Measurements from ENCODE around the gene LCN12. TPM values are rescaled to one million over a fixed set of nuclear protein-coding genes. Genes with fewer than 3 reads are reported as not detected.

The LCN12 gene
- total RNA-seq, 1 experiment from 2014 or later = 2.1 TPM

DNA sequence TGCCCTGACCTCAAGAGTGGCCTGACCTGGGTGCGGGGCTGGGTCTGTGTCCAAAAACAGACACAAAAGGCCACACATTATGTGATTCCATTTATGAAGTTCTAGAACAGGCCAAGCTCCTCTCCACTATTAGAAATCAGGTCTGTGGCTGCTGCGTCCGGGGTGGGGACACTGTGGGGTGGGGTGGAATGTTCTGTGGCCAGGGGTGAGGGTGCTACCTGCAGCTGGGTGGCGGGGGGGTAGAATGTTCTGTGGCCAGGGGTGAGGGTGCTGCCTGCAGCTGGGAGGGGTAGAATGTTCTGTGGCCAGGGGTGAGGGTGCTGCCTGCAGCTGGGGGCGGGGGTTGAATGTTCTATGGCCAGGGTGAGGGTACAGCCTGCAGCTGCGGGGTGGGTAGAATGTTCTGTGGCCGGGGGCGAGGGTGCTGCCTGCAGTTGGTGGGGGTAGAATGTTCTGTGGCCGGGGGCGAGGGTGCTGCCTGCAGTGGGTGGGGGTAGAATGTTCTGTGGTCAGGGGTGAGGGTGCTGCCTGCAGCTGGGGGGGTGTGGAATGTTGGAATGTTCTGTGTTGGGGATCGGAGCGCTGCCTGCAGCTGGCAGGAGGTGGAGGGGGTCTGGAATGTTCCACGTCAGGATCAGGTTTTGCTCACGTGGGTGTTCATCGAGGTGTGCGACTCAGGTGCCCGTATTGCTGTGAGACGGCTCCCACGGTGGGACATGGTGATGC, 8.3 kb downstream of the LCN12 start:
- H2AFZ ChIP-seq (ENCODE audit: low read length) = no peak overlapping the region
- no peaks in the 10 kb centered on the region for H3K4me1 ChIP-seq (ENCODE audit: insufficient read depth, low read length)
- H3K9ac ChIP-seq (ENCODE audit: extremely low read depth, insufficient read length, low read length) = no peak overlapping the region
- no peaks in the 10 kb centered on the region; a peak in 1 of 7 replicates for H3K36me3 Mint-ChIP-seq (ENCODE audit: insufficient read depth in 1 of 3, low read depth in 3 of 3)
- no peak overlapping the region for H2BK5ac ChIP-seq (ENCODE audit: insufficient read length, low read length)
- no peak overlapping the region for H3K18ac ChIP-seq (ENCODE audit: insufficient read length, low read depth, low read length)
- H3K79me1 ChIP-seq (ENCODE audit: insufficient read depth, low read depth, low read length, poor library complexity, severe bottlenecking) = no peaks in the 10 kb centered on the region
- H3K4me2 ChIP-seq (ENCODE audit: insufficient read depth, insufficient read length, low read length) = no peak overlapping the region
- no peak overlapping the region for H2BK120ac ChIP-seq (ENCODE audit: low read depth, low read length, poor library complexity, severe bottlenecking)
- WGBS (ENCODE audit: extremely low coverage, insufficient read length, low lambda C conversion rate) = no CpG with 5 or more reads among the region's 19 CpGs
- no peaks in the 10 kb centered on the region for H3K9me3 ChIP-seq (ENCODE audit: control insufficient read depth, low read depth, low read length)
- no peak overlapping the region for H2BK20ac ChIP-seq (ENCODE audit: low read depth, low read length, poor library complexity, severe bottlenecking)
- no peak overlapping the region for H4K91ac ChIP-seq (ENCODE audit: insufficient read length, low read depth, low read length)
- H2BK12ac ChIP-seq (ENCODE audit: insufficient read length, low read depth, low read length) = no peak overlapping the region
- no peaks in the 10 kb centered on the region for H3K79me2 ChIP-seq (ENCODE audit: insufficient read depth, low read length)
- no peak overlapping the region for H3K23ac ChIP-seq (ENCODE audit: insufficient read length, low read depth, low read length)
- peaks cover 2% of the 10 kb centered on the region for H4K20me1 ChIP-seq (ENCODE audit: control insufficient read depth, insufficient read depth, insufficient read length)
- no peak overlapping the region for H4K5ac ChIP-seq (ENCODE audit: insufficient read length, low read depth, low read length)
- no peak overlapping the region for H3K4me3 Mint-ChIP-seq
- H2BK15ac ChIP-seq (ENCODE audit: low read depth, low read length) = no peak overlapping the region
- no peak overlapping the region for H3K14ac ChIP-seq (ENCODE audit: insufficient read depth, low read length)
- DNase-seq = no peak
- H3K23me2 ChIP-seq (ENCODE audit: insufficient read length, low read depth, low read length, poor library complexity, severe bottlenecking) = no peaks in the 10 kb centered on the region
- H3K4ac ChIP-seq (ENCODE audit: low read depth, low read length) = no peak overlapping the region
- 0 out of 4 replicates have a peak, but pooled peaks cover 0 to 5% of the 10 kb centered on the region in 2 experiments for H3K4me1 Mint-ChIP-seq
- no peak overlapping the region for H2AK5ac ChIP-seq (ENCODE audit: insufficient read length, low read length)
- peaks cover 6% of the 10 kb centered on the region in 2 experiments; a peak in 4 of 5 replicates for H3K9me3 Mint-ChIP-seq
- no peak overlapping the region for H3K27ac Mint-ChIP-seq
- H3K56ac ChIP-seq (ENCODE audit: insufficient read length, low read depth, low read length) = no peak overlapping the region
- no peak overlapping the region for H3T11ph ChIP-seq (ENCODE audit: low read length)
- TF ChIP-seq CTCF (conservative IDR thresholded peaks at IDR 0.05) = no peak
- H3K27ac ChIP-seq (ENCODE audit: insufficient read length, low read depth, low read length) = no peak overlapping the region
- no peaks in the 10 kb centered on the region for H3K27me3 ChIP-seq (ENCODE audit: insufficient read depth, low read length)
- H3K27me3 Mint-ChIP-seq (ENCODE audit: low read depth) = peaks cover 12% of the 10 kb centered on the region
- no peak overlapping the region for H4K8ac ChIP-seq (replicated peaks; ENCODE audit: insufficient read length, low read depth, low read length)
